ENCODE results near the gene FAM209B.
"Not testable (repeated sequence)": the region's sequence is repeated elsewhere in the genome, so short reads cannot be mapped to it uniquely, and the experiment has no call there.

FAM209B gene

DNA sequence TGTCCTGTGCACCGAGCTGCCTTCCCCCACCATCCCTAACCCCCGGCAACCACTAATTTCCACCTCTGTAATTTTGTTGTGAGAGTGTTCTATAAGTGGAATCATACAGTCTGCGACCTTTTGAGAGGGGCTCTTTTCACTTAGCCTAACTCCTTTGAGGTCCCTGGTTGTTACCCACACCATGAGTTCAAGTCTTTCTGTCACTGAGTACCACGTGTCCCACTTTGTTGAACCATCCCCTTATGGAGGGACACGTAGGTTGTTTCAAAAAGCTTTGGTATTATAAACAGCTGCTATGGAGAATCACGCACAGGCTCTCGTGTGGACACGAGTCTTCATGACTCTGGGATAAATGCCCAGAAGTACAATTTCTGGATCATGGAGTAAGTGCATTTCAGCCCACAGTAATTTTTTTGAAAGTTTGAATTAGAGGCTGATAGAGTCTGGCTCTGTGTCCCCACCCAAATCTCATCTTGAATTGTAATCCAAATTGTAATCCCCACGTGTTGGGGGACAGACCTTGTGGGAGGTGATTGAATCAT lies 9.5 kb downstream of the FAM209B start:
- no peak for DNase-seq

DNA sequence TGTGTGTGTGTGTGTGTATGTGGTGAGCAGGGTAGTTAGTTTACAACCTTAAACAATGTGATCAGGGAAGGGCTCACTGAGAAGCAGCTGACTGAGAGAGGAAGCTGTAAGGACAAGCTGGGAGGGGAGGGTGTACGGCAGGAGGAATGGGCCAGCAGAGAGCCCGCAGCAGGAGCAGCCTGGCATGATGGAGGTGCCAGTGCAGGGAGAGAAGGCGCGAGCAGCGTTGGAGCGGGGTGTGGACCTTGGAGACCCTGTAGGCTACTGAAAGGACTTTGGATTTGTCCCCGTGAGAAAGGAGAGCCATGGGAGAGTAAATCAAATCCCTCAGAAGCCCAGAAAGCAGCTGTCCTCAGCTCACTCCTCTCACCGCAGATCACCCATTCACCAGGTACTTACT lies 18.5 kb downstream of the FAM209B start:
- no peak for DNase-seq

DNA sequence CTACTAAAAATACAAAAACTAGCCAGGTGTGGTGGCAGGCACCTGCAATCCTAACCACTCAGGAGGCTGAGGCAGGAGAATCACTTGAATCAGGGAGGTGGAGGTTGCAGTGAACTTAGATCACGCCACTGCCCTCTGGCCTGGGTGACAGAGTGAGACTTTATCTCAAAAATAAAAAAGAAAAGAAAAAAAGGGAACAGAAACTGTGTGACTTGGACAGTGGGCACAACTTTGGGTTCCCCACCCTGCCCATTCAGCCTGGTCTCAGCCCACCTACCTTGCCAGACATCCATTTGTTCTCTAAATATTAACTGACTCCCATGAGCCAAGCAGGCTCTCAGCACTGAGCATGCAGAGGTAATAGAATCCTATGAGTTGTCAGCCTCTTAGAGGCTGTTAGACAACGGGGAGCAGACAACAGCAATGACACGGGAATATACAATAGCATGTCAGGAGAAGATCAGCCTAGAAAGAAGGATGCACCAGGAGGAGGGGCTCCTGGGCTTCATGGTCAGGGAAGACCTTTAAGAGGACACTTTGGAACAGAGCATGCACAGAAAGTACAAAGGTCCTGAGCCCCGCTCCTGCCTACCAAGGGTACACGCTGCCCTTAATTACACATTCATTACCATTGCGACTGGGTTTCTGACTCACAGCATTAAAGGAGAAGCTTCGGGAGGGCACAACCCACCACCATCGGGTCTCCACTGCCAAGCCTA lies 20.0 kb downstream of the FAM209B start:
- DNase-seq = no peak

DNA sequence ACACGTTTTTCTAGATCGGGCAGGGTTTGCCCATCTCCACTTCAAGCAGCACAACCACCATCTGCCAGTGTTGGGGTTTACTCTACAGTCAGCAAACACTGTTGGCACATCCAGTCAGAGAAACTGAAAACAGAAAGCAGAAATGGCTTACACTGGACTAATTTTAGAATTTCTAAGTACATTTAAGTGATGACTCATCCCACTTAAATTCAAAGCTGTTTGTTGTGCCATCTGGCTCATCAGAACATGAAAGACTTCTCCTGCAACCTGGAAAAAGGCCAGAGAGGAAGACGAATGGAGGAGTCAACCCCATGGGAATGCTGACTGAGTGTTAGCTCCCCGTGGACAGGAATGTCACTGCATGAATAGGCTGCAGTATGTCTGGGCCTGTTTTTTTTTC lies 21.8 kb downstream of the FAM209B start:
- DNase-seq = no peak

DNA sequence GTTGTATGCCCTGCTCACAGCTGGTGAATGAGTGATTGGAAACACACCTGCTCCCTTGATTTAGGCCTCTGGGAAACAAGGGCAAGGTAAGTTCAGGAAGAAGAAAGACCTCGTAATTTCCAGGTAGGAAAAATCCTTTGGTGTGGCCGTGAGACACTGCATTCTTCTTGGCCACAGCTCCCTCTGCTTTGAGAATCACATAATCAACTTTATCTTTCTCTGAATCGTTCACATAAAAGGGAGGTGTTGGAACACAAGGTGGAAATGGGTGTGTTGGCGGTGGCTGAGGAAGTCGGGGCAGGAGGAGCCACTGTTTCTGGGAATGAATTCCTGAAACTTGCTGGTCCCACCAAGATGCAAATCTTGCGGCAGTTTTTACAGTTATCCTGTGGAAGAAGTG lies 25.9 kb downstream of the FAM209B start:
- DNase-seq = no peak

DNA sequence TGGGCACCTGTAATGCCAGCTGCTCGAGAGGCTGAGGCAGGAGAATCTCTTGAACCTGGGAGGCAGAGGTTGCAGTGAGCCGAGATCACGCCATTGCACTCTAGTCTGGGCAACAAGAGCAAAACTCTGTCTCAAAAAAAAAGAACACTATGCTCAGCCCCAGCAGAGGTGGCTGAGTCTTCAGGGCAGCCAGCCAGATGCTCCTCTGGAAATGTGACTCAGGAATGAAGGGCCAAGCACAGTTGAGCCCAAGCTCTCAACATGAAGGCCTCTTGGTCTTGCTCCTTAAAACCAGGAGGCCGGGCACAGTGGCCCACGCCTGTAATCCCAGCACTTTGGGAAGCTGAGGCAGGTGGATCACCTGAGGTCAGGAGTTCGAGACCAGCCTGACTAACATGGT lies 31.5 kb downstream of the FAM209B start:
- DNase-seq = not testable (repeated sequence)

DNA sequence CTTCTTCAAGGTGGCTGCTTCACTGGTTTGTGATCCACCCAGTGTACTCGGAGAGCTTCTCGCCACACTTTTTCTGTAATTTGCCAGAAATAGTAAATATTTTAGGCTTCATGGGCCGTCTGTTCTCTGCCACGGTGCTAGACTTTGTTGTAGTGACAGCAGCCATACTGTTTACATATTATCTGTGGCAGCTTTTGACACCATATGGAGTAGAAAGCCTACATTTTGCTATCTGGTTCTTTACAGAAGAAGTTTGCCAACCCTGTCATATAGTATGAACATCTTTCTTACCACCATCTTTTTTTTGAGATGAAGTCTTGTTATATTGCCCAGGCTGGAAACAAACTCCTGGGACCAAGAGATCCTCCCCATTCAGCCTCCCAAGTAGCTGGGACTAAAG lies 32.5 kb downstream of the FAM209B start:
- DNase-seq = no peak

DNA sequence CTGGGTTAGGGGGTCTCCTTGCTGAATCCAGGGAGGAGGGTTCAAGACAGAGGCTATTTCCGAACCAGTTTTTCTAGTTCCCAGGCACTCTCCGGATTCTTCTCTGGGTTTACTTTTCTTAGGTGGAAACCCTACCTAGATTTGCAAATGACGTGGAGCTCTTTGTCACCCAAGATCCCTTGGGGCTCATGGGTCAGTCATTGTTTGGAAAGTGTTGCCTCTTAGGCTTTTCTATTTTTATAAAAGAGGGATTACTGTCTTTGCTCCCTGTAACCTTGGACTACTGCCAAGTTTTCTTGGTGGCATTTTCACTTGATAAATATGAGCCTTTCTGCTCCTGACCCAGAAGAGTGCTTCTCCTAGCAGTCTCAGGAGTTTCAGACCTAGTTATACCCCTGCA lies 33.6 kb downstream of the FAM209B start:
- DNase-seq = no peak

DNA sequence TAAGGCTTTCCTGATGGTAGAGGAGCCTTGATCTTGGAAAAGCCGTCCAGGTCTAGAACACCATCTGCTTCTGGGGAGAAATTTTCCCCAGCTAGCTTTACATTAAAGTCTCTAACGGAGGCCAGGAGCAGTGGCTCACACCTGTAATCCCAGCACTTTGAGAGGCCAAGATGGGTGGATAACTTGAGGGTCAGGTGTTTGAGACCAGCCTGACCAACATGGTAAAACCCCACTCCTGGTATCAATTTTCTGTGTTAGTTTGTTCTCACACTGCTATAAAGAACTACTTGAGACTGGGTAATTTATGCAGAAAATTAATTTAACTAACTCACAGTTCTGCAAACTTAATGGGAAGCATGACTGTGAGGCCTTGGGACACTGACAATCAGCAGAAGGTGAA lies 37.8 kb downstream of the FAM209B start:
- DNase-seq = no peak

DNA sequence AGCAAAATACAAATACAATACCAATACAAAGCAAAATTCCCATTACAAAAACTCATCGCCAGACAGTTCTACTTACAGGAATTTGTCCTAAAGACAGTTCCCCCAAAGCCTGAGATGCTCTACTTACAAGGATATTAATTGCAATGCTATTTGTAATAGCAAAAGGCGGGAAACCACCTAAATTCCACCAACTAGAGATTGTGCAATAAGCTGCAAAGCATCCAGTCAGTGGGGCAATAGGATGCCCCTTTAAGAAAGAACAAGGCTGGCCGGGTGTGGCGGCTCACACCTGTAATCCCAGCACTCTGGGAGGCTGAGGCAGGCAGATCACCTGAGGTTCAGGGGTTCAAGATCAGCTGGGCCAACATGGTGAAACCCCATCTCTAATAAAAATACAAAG lies 39.1 kb downstream of the FAM209B start:
- DNase-seq = no peak

DNA sequence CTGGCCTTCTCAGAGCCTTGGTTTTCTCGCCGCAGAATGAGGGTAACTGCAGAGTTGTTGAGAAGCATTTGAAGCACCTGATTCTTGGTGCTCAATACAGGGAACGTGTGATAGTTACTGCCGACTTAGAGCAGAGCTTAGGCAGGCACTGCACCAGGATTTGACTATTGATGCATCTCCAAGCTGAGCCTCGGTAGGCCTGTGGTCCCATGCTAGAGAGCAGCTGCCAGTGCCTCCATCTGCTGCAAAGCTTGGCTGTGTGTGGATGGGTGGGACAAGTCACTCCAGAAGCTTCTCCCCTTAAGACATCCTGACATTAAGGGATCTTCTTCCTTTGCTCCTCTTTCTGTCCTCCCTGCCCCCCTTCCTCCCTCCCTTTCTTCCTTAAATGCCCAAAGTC lies 40.9 kb downstream of the FAM209B start:
- no peak for DNase-seq

DNA sequence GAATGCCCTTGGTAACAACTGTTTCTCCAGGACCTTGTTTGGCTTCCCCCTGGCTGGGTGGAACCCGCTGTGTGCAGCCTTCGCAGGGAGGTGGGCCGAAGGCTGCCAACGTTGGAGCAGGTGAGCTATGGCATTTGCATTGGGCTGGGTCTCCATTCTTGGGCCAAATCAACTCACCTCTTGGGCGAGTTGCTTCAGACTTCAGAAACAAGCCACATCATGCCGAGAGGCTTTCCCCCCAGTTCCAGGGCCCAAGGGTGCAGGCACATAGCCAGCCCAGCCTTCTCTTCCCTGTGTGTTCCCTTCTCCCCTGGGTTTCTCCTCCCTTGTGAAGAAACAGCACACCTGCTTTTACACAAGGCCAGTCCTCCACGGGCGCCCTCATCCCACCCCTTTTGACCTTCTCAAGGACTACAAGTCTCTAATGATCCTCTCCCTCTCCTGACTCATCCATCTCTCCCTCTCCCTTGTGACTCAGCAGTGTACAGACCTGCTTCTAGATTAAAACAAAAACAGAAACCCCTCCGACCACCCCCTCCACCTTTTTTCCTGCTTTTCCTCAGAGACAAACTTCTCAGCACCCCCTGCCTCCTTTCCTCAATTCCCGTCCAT lies 41.6 kb downstream of the FAM209B start:
- DNase-seq = no peak

DNA sequence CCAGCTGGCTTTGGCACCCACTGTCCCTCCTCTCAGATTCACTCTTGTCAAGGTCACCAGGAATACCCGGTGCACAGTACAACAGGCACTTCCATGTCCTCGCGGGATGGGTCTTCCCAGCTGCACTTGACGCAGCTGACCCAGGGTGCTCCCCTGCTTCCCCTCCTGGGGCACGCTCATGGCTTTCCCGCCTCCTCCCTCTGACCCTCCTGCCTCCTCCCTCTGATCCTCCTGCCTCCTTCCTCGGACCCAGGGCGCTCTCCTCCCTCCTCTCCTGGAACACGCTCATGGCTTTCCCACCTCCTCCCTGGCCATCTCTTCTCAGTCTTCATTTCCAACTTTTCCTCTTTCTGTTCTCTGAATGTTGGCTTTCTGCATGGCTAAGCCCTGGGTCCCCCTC lies 42.1 kb downstream of the FAM209B start:
- DNase-seq = no peak

DNA sequence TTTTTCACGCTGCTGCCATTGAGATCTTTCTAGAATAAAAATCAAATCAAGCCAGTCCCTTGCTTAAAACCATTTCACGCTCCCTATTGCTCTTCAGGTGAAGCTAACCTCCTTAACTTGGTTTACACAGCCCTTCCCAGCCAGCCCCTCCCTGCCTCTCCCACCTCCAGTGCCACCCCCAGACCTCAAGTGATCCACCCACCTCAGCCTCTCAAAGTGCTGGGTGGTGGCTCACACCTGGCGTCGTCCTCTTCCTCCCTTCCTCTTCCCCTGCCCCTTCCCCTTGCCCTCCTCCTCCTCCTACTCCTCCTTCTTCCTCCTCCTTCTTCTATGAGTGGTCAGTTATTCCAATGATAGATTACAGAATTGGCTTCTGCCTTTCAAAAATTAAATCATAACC lies 42.9 kb downstream of the FAM209B start:
- no peak for DNase-seq

DNA sequence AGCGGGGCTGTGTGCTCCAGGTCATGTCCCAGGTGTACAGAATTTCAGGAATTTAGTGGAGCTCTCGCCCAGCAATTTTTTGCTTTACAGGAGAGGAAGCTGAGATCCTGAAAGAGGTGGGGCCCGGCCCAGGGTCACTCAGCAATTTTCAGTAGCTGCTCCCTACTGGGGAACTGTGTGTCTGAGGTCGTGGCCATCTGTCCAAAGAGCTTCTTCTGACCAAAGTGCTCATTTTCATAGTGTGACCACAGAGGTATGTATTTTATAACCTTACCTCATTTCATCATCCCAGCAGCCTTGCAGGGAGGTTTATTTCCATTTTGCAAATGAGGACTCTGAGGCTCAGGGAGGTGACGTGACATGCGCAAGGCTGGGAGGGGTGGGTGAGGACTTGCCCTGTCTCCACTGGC lies 46.3 kb downstream of the FAM209B start:
- DNase-seq = no peak

DNA sequence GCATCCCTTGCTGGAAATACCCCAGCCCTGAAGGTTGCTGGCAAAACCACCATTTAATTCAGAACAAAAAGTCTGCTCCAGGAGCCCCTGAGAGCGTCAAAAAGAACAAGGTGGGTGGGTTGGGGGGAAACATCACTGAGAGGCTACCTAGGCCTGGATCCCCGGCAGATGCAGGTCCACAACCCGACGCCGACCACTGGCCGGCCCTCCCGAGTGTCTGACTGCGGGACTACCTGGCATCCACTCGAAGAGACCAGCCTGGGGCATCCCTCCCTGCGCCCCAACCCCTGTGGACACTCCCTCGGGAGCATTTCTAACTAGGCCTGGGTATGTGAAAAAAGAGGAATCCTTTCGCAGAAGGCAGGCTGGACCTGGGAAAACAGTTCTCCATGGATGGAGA lies 47.2 kb downstream of the FAM209B start:
- no peak for DNase-seq

DNA sequence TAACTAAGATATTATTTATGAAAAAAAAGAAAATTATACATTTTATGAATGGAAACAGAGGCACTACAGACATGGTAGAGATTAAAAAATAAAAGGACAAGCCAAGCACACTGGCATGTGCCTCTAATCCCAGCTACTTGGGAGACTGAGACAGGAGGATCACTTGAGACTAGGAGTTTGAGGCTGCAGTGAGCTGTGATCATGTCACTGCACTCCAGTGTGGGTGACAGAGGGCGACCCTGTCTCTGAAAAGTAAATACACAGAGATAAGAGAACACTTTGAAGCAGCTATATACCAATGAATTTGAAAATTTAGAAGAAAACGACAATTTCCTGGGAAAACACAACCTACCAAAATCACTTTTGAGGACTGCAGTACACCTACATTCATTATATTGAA lies 48.7 kb downstream of the FAM209B start:
- DNase-seq = no peak

DNA sequence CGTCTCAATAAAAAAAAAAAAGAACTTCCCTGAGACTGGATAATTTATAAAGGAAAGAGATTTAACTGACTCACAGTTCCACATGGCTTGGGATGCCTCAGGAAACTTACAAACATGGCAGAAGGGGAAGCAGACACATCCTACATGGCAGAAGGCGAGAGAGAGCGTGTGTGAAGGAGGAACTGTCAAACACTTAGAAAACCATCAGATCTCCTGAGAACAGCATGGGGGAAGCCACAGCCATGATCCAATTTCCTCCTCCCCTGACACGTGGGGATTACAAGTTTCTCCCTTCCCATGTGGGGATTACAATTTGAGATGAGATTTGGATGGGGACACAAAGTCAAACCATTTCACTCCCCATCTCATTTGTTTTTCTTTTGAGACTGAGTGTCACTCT lies 49.5 kb downstream of the FAM209B start:
- no peak for DNase-seq

DNA sequence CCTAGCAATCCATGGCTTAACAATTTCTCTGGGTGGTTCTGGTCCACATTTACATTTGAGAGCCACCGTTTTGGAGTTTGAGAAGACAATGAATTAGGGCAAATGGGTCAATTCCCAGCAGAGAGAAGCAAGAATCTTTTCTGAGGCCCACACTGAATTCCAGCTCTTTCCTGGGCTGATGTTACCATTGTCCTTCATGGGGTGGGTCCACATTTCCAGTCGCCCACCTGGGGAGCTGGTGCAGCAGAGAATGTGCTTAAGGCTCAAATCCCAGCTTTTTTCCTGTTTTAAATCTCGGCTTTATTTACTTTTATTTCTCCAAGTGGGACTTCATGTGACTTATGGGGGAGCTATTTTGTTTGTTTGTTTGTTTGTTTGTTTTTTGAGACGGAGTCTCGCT lies 51.9 kb downstream of the FAM209B start:
- no peak for DNase-seq

Data from T-helper 9 cell (primary cell).